ENCODE measurements around the gene SIT1. TPM values are rescaled to one million over a fixed set of nuclear protein-coding genes. Genes with fewer than 3 reads are reported as not detected.

The SIT1 gene
- total and polyA plus RNA-seq, 12 donors = 0.19 to 3.6 (median 0.31) TPM; not detected in 5

GRCh38 chr9:35659340-35659739 lies 8.6 kb upstream of the SIT1 start:
- 27 to 39% methylated on average over 3 of the region's 3 CpGs for WGBS, 2 donors
- H3K4me1 ChIP-seq = peaks cover 0 to 55% (median 34%) of the 10 kb centered on the region in 9 donors
- H3K9me3 ChIP-seq = no peaks in the 10 kb centered on the region
- DNase-seq = no peak
- no peaks in the 10 kb centered on the region for H3K27me3 ChIP-seq
- peak in 5 of 8 donors; percentile 3 to 36 (median 19) for ATAC-seq
- H3K27ac ChIP-seq = peak overlapping the region; percentile 95 to 99 (median 98)
- peak overlapping the region; percentile 73 to 98 (median 88) for H3K4me3 ChIP-seq
- H3K36me3 ChIP-seq = peaks cover 0 to 29% (median 9%) of the 10 kb centered on the region in 9 donors
- intact Hi-C loops (cut with DNase I) = loop anchor here in 9 of 10 donors (1.0 to 10.0 kb wide), 13 partner anchors 29 to 245 kb away; partner anchors contain the start of genes SPAG8 (in 3 of the 9), HINT2 (in 2 of the 9), TPM2 (in 2 of the 9) and CREB3 (in 1 of the 9)
- TF ChIP-seq CTCF (IDR thresholded peaks at IDR 0.05) = no peak

- ATAC-seq (peak in 5 of 8 donors; percentile 1 to 9 (median 6)), DNase-seq (peak in 1 of 2 donors; percentile 44)
- Histone ChIP-seq H3K27ac (peak overlapping the region; percentile 95 to 99 (median 98)), H3K9me3 (no peaks in the 10 kb centered on the region), H3K36me3 (peaks cover 0 to 29% (median 9%) of the 10 kb centered on the region in 9 donors), H3K4me3 (peak overlapping the region; percentile 73 to 98 (median 88)), H3K27me3 (no peaks in the 10 kb centered on the region), H3K4me1 (peaks cover 0 to 53% (median 34%) of the 10 kb centered on the region in 9 donors)
- WGBS, 2 donors = 2% methylated on average over 2 of the region's 2 CpGs
- intact Hi-C loops (cut with DNase I) = loop anchor here in 9 of 10 donors (1.0 to 10.0 kb wide), 14 partner anchors 30 to 246 kb away; partner anchors contain the start of genes HINT2 (in 3 of the 9), SPAG8 (in 3 of the 9), TPM2 (in 2 of the 9) and CREB3 (in 1 of the 9)
- TF ChIP-seq CTCF (IDR thresholded peaks at IDR 0.05) = no peak
Measured at GRCh38 chr9:35658968-35659220, 8.2 kb upstream of the SIT1 start.

- peaks cover 0 to 53% (median 34%) of the 10 kb centered on the region in 9 donors for H3K4me1 ChIP-seq
- 0% methylated on average over 66 to 67 of the region's 67 CpGs for WGBS, 2 donors
- peak; percentile 42 to 79 (median 68) for TF ChIP-seq CTCF (IDR thresholded peaks at IDR 0.05)
- H3K9me3 ChIP-seq = no peaks in the 10 kb centered on the region
- DNase-seq (peak; percentile 84 to 87), ATAC-seq (peak; percentile 76 to 90 (median 82))
- peak within 1 kb of the TSS; percentile 95 to 99 (median 98) for H3K27ac ChIP-seq
- no peaks in the 10 kb centered on the region for H3K27me3 ChIP-seq
- peaks cover 0 to 29% (median 9%) of the 10 kb centered on the region in 9 donors for H3K36me3 ChIP-seq
- H3K4me3 ChIP-seq = peak within 1 kb of the TSS; percentile 73 to 98 (median 88)
- intact Hi-C loops (cut with DNase I) = loop anchor here in 9 of 10 donors (1.0 to 10.0 kb wide), 13 partner anchors 30 to 246 kb away; partner anchors contain the start of genes HINT2 (in 3 of the 9), SPAG8 (in 3 of the 9), TPM2 (in 2 of the 9) and CREB3 (in 1 of the 9)
Measured at GRCh38 chr9:35658137-35658967, 7.6 kb upstream of the SIT1 start, which contains the start of gene CCDC107. Gene CCDC107, plus strand, starts transcription at chr9:35658292. Its CDS starts 88 bp downstream, at chr9:35658380.

- peak within 1 kb of the TSS; percentile 73 to 98 (median 88) for H3K4me3 ChIP-seq
- intact Hi-C loops (cut with DNase I) = loop anchor here in 9 of 10 donors (1.0 to 10.0 kb wide), 14 partner anchors 31 to 247 kb away; partner anchors contain the start of genes HINT2 (in 3 of the 9), SPAG8 (in 3 of the 9), TPM2 (in 2 of the 9) and CREB3 (in 1 of the 9)
- TF ChIP-seq CTCF (IDR thresholded peaks at IDR 0.05) = peak in 7 of 9 donors; percentile 14 to 59 (median 46)
- peaks cover 0 to 29% (median 9%) of the 10 kb centered on the region in 9 donors for H3K36me3 ChIP-seq
- peak; percentile 96 to 98 for DNase-seq
- no peaks in the 10 kb centered on the region for H3K27me3 ChIP-seq
- peaks cover 0 to 56% (median 34%) of the 10 kb centered on the region in 9 donors for H3K4me1 ChIP-seq
- ATAC-seq = peak; percentile 94 to 97 (median 96)
- 0 to 1% methylated on average over 42 of the region's 42 CpGs for WGBS, 2 donors
- H3K27ac ChIP-seq = peak within 1 kb of the TSS; percentile 95 to 99 (median 98)
- H3K9me3 ChIP-seq = no peaks in the 10 kb centered on the region
Measured at GRCh38 chr9:35657546-35658136, 6.9 kb upstream of the SIT1 start, which contains the start of gene RMRP. Gene RMRP, minus strand, starts transcription at chr9:35658019.
